Esophagus muscularis mucosa (tissue), 4 donors: ENCODE data around the gene SPRR3. TPM values are rescaled to one million over a fixed set of nuclear protein-coding genes. Genes with fewer than 3 reads are reported as not detected.

ENCODE experiments used
- DNase-seq: peaks from one replicate; pipeline ENCODE4 v3.0.0-alpha.2; 2017; ENCODE audit errors: extremely low spot score
- H3K27ac ChIP-seq, 4 donors: fragments of 200-600 bp; sonication (generic); replicated peaks in 1 of 4; 1 replicate in 3 of 4; 2 replicates in 1 of 4; pipeline ENCODE4 v1.5.1; 2016 to 2019; ENCODE audit warnings: mild to moderate bottlenecking in 1 of 4
- H3K27me3 ChIP-seq, 4 donors: fragments of 200-600 bp; sonication (generic); one replicate each; pipeline versions ENCODE4 v1.5.1 to v1.6.0; 2016 to 2019
- H3K36me3 ChIP-seq, 4 donors: fragments of 200-600 bp; sonication (generic); one replicate each; pipeline ENCODE4 v1.5.1; 2016 to 2019
- H3K4me1 ChIP-seq, 4 donors: fragments of 200-600 bp; sonication (generic); one replicate each; pipeline ENCODE4 v1.5.1; 2016 to 2019
- H3K4me3 ChIP-seq, 4 donors: fragments of 200-600 bp; sonication (generic); 1 replicate in 2 of 4; 2 replicates in 2 of 4; pipeline ENCODE4 v1.5.1; 2016 to 2019; ENCODE audit warnings: mild to moderate bottlenecking in 4 of 4, moderate library complexity in 1 of 4
- H3K9me3 ChIP-seq, 4 donors: fragments of 200-600 bp; sonication (generic); 1 replicate in 3 of 4; 2 replicates in 1 of 4; pipeline ENCODE4 v1.5.1; 2016 to 2019
- EP300 ChIP-seq: sonication (generic); formaldehyde crosslinking; IDR thresholded peaks from one replicate; pipeline ENCODE4 v1.6.1; 2017; ENCODE audit warnings: antibody characterized with exemption
- POLR2A ChIP-seq: fragments of 450-650 bp; IDR thresholded peaks from one replicate; pipeline ENCODE4 v1.6.1; 2017; ENCODE audit warnings: antibody characterized with exemption, moderate library complexity, mild to moderate bottlenecking, low read depth
- POLR2AphosphoS5 ChIP-seq, 2 donors: sonication (generic); formaldehyde crosslinking; IDR thresholded peaks; one replicate each; pipeline ENCODE4 v1.6.1; 2017; ENCODE audit warnings: antibody characterized with exemption in 2 of 2
- WGBS: methylation state at CpG from one replicate; pipeline ENCODE4 v1.1.5; 2018; 5-methylcytosine and 5-hydroxymethylcytosine counted together
- intact Hi-C: fragments of 100-400 bp; cut with DNase I; formaldehyde crosslinking; loops from one replicate; pipeline ENCODE4 v1.15.1; 2023
- small RNA-seq, 3 donors: library from RNA; depleted of rRNA; stranded (forward); fragments of <200 nt; gene quantifications; one replicate each; pipeline ENCODE3, GENCODE V24; 2016
- total RNA-seq, 4 donors: library from RNA; depleted of rRNA; stranded (reverse); fragments of >200 nt; gene quantifications; one replicate each; pipeline versions ENCODE4 v1.1.0 to v1.2.1, GENCODE V29; 2016
- TF ChIP-seq, protein P1 (sequence below), 3 experiments: fragments of 200-600 bp in 2 of 3; fragments of 450-650 bp in 1 of 3; sonication (generic) in 2 of 3; IDR thresholded peaks; one replicate each; pipeline ENCODE4 v1.5.1; 2017 to 2019; ENCODE audit warnings: antibody characterized with exemption in 3 of 3, mild to moderate bottlenecking in 2 of 3, moderate library complexity in 1 of 3

The SPRR3 gene
- total RNA-seq, 4 donors from 2014 or later = 1.6 to 5.0 TPM; not detected in 2

GRCh38 chr1:153032677-153033308 is 31.2 kb downstream of the SPRR3 start:
- no peaks in the 10 kb centered on the region for H3K4me1 ChIP-seq
- no peaks in the 10 kb centered on the region for H3K36me3 ChIP-seq
- DNase-seq = no peak
- 45% methylated on average over 3 of the region's 3 CpGs for WGBS
- H3K27ac ChIP-seq = no peak overlapping the region
- no peaks in the 10 kb centered on the region for H3K27me3 ChIP-seq
- intact Hi-C loops = no loop called here
- no peaks in the 10 kb centered on the region for H3K9me3 ChIP-seq
- TF ChIP-seq, protein P1, sequence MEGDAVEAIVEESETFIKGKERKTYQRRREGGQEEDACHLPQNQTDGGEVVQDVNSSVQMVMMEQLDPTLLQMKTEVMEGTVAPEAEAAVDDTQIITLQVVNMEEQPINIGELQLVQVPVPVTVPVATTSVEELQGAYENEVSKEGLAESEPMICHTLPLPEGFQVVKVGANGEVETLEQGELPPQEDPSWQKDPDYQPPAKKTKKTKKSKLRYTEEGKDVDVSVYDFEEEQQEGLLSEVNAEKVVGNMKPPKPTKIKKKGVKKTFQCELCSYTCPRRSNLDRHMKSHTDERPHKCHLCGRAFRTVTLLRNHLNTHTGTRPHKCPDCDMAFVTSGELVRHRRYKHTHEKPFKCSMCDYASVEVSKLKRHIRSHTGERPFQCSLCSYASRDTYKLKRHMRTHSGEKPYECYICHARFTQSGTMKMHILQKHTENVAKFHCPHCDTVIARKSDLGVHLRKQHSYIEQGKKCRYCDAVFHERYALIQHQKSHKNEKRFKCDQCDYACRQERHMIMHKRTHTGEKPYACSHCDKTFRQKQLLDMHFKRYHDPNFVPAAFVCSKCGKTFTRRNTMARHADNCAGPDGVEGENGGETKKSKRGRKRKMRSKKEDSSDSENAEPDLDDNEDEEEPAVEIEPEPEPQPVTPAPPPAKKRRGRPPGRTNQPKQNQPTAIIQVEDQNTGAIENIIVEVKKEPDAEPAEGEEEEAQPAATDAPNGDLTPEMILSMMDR (IDR thresholded peaks at IDR 0.05) = no peak
- TF ChIP-seq EP300 = no peak
- no peak for TF ChIP-seq POLR2A
- TF ChIP-seq POLR2AphosphoS5 (IDR thresholded peaks at IDR 0.05) = no peak
- no peak overlapping the region for H3K4me3 ChIP-seq

DNA sequence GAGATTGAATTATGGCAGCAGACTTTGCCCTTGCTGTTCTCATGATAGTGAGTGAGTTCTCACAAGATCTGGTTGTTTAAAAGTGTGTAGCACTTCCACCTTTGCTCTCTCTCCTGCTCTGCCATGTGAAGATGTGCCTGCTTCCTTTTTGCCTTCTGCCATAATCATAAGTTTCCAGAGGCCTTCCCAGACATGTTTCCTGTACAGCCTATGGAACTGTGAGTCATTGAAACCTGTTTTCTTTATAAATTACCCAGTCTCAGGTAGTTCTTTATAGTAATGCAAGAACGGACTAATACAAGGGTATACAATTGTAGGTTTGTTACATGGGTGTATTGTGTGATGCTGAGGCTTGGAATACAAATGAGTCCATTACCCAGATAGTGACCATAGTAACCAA is 33.7 kb downstream of the SPRR3 start:
- intact Hi-C loops = no loop called here
- no peaks in the 10 kb centered on the region for H3K4me1 ChIP-seq

DNA sequence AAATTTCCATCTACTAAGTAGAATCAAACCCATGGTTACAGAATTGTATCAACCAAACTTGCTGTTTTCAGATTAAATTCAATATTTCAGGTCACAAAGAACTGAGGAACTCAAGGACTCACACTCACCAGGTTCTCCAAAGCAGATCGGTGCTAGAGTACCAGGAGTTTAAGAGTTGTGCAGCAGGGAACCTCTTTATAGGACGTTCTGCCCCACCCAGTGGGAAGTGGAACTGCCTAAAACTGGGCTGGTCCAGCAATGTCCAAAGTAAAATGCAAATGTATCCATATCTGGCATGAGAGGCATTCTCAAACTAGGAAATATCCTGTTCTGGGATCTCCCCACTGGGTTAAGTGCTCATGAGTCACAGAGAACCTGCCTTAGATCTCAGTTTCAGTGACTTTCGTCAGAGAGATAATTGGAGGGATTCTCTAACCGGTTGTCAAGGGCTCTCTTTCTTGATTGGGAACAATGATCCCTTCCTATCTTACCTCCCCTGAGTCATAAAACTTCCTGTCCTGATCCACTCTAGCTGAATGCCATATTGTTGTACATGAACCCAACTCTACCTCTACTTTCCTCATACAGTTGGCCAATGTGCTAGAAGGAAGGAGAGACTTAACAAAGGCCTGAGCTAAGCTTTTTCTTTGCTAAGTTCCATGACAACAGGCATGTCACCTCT is 39.5 kb downstream of the SPRR3 start, which contains the start of gene SPRR2D:
Gene SPRR2D (minus strand): TSS at position 171 of the 682 bp plus-strand sequence. CDS start 774 bp downstream, outside the sequence.
- intact Hi-C loops = no loop called here
- Histone ChIP-seq H3K4me3 (no peak within 1 kb of the TSS), H3K36me3 (no peaks in the 10 kb centered on the region), H3K4me1 (no peaks in the 10 kb centered on the region), H3K27me3 (peaks cover 0 to 6% (median 0%) of the 10 kb centered on the region in 4 donors), H3K27ac (no peak within 1 kb of the TSS), H3K9me3 (no peaks in the 10 kb centered on the region)
- TF ChIP-seq, protein P1 (IDR thresholded peaks at IDR 0.05) = no peak
- TF ChIP-seq EP300 = no peak
- no peak for TF ChIP-seq POLR2A
- TF ChIP-seq POLR2AphosphoS5 (IDR thresholded peaks at IDR 0.05) = no peak
- DNase-seq = no peak
- 61% methylated on average over 4 of the region's 4 CpGs for WGBS

More for the DNA sequence above, 33.7 kb downstream of the SPRR3 start:
- Histone ChIP-seq H3K27ac (no peak overlapping the region), H3K36me3 (no peaks in the 10 kb centered on the region), H3K27me3 (no peaks in the 10 kb centered on the region), H3K4me3 (no peak overlapping the region), H3K9me3 (no peaks in the 10 kb centered on the region)
- DNase-seq = no peak
- TF ChIP-seq POLR2AphosphoS5 (IDR thresholded peaks at IDR 0.05) = no peak
- no peak for TF ChIP-seq POLR2A
- TF ChIP-seq EP300 = no peak
- TF ChIP-seq, protein P1 (IDR thresholded peaks at IDR 0.05) = no peak
- 94% methylated on average over 1 of the region's 1 CpG for WGBS

DNA sequence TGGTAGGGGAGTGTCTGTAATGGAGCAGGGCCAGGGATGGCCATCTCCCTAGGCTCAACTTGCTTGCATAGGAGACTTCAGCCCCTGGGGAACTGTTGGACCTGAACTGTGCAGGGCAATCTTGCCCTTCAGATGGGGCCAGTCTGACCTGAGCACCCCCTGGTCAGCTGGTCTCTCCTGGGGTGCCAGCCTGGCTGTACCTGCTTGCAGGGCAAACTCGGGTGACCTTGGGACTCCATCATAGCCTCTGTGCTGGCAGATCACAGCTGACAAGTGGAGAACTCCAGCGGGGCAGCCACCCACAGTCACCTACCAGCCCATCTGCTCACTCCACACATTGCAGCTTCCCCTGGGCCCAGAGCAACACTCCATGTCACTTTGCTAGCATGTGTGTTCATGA is 47.7 kb downstream of the SPRR3 start:
- Histone ChIP-seq H3K36me3 (no peaks in the 10 kb centered on the region), H3K4me1 (no peaks in the 10 kb centered on the region), H3K27ac (no peak overlapping the region), H3K9me3 (peaks cover 0 to 8% (median 3%) of the 10 kb centered on the region in 4 donors), H3K4me3 (no peak overlapping the region), H3K27me3 (no peaks in the 10 kb centered on the region)
- 50% methylated on average over 1 of the region's 2 CpGs for WGBS
- DNase-seq = no peak
- intact Hi-C loops = no loop called here
- TF ChIP-seq, protein P1 (IDR thresholded peaks at IDR 0.05) = no peak
- no peak for TF ChIP-seq EP300
- TF ChIP-seq POLR2A = no peak
- TF ChIP-seq POLR2AphosphoS5 (IDR thresholded peaks at IDR 0.05) = no peak

Small RNA genes within 50 kb of the gene (small RNA-seq; reads per million reads assigned to genes)
- gene AL356867.1 (0 reads per million in 3 donors), gene RF00322 (0 reads per million in 3 donors), gene SPRR1A (0 reads per million in 3 donors)

Other genes starting within 250 kb of the SPRR3 start
- gene KPRP, start 243.7 kb upstream of the SPRR3 start, total RNA-seq = not detected
- not detected for gene LCE1F, start 226.6 kb upstream of the SPRR3 start, total RNA-seq
- gene LCE1E, start 215.5 kb upstream of the SPRR3 start, total RNA-seq = not detected
- gene LCE1D, start 205.0 kb upstream of the SPRR3 start, total RNA-seq = not detected
- not detected for gene LCE1C, start 195.1 kb upstream of the SPRR3 start, total RNA-seq
- not detected for gene LCE1B, start 189.8 kb upstream of the SPRR3 start, total RNA-seq
- gene LCE1A, start 174.3 kb upstream of the SPRR3 start, total RNA-seq = not detected
- gene LCE6A, start 158.9 kb upstream of the SPRR3 start, total RNA-seq = not detected
- not detected for gene LCE7A, start 141.8 kb upstream of the SPRR3 start, total RNA-seq
- not detected for gene SMCP, start 123.4 kb upstream of the SPRR3 start, total RNA-seq
- gene IVL, start 93.2 kb upstream of the SPRR3 start, total RNA-seq = not detected
- not detected for gene SPRR5, start 54.5 kb upstream of the SPRR3 start, total RNA-seq
- not detected for gene SPRR4, start 31.1 kb upstream of the SPRR3 start, total RNA-seq
- not detected for gene SPRR1A, start 17.7 kb upstream of the SPRR3 start, total RNA-seq
- not detected for gene SPRR1B, start 29.5 kb downstream of the SPRR3 start, total RNA-seq
- gene SPRR2D, start 39.4 kb downstream of the SPRR3 start, total RNA-seq = 1 to 10 TPM in 1 of 4 donors, under 1 TPM in 1, not detected in 2; 0.57 to 1.7 TPM
- gene SPRR2A, start 55.8 kb downstream of the SPRR3 start, total RNA-seq = 1 to 10 TPM in 1 of 4 donors, not detected in 3; 2.5 TPM
- not detected for gene SPRR2B, start 69.9 kb downstream of the SPRR3 start, total RNA-seq
- gene SPRR2E, start 92.8 kb downstream of the SPRR3 start, total RNA-seq = not detected
- not detected for gene SPRR2F, start 111.8 kb downstream of the SPRR3 start, total RNA-seq
- gene SPRR2G, start 149.1 kb downstream of the SPRR3 start, total RNA-seq = not detected
- gene LELP1, start 201.7 kb downstream of the SPRR3 start, total RNA-seq = not detected
- 1 to 10 TPM in 1 of 4 donors, not detected in 3; 1.2 TPM for gene PRR9, start 215.8 kb downstream of the SPRR3 start, total RNA-seq